ENCODE results near the gene JAKMIP3.

GRCh38 chr10:132094581-132095234 is 29.0 kb downstream of the JAKMIP3 start:
- TF ChIP-seq, protein P1, sequence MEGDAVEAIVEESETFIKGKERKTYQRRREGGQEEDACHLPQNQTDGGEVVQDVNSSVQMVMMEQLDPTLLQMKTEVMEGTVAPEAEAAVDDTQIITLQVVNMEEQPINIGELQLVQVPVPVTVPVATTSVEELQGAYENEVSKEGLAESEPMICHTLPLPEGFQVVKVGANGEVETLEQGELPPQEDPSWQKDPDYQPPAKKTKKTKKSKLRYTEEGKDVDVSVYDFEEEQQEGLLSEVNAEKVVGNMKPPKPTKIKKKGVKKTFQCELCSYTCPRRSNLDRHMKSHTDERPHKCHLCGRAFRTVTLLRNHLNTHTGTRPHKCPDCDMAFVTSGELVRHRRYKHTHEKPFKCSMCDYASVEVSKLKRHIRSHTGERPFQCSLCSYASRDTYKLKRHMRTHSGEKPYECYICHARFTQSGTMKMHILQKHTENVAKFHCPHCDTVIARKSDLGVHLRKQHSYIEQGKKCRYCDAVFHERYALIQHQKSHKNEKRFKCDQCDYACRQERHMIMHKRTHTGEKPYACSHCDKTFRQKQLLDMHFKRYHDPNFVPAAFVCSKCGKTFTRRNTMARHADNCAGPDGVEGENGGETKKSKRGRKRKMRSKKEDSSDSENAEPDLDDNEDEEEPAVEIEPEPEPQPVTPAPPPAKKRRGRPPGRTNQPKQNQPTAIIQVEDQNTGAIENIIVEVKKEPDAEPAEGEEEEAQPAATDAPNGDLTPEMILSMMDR (IDR thresholded peaks at IDR 0.05) = no peak
- TF ChIP-seq POLR2A (IDR thresholded peaks at IDR 0.05) = no peak
